Activated naive CD4-positive, alpha-beta T cell treated with anti-CD3 and anti-CD28 coated beads for 36 hours (primary cell): ENCODE data around the gene MUS81. TPM values are rescaled to one million over a fixed set of nuclear protein-coding genes. Genes with fewer than 3 reads are reported as not detected.

ENCODE experiments used
- total RNA-seq, 2 experiments: library from RNA; stranded (reverse); gene quantifications; one replicate each; pipeline ENCODE4 v1.2.3, GENCODE V29; 2021

MUS81 gene
- total RNA-seq, 2 experiments from 2014 or later, result 51.4 to 54.7 TPM

Other genes with a start within 250 kb of the MUS81 start
- 10 to 100 TPM; 28.9 to 32.7 TPM for gene MAP3K11, start 246.2 kb upstream of the MUS81 start, total RNA-seq
- gene PCNX3, start 244.7 kb upstream of the MUS81 start, total RNA-seq, result 10 to 100 TPM; 21.6 to 24.7 TPM
- 100 to 1,000 TPM; 146 to 150 TPM for gene SIPA1, start 222.3 kb upstream of the MUS81 start, total RNA-seq
- gene RELA, start 197.5 kb upstream of the MUS81 start, total RNA-seq, result 10 to 100 TPM; 66.9 to 68.5 TPM
- 10 to 100 TPM; 60.1 to 67.1 TPM for gene KAT5, start 148.2 kb upstream of the MUS81 start, total RNA-seq
- gene RNASEH2C, start 139.6 kb upstream of the MUS81 start, total RNA-seq, result 10 to 100 TPM; 95.6 to 97.8 TPM
- 1 to 10 TPM; 6.2 to 6.3 TPM for gene AP5B1, start 79.5 kb upstream of the MUS81 start, total RNA-seq
- gene OVOL1, start 73.4 kb upstream of the MUS81 start, total RNA-seq, result not detected
- gene SNX32, start 26.5 kb upstream of the MUS81 start, total RNA-seq, result 1 to 10 TPM; 1.5 to 2.0 TPM
- 1,000 to 10,000 TPM; 1,043 to 1,085 TPM for gene CFL1, start 2.3 kb upstream of the MUS81 start, total RNA-seq
- gene EFEMP2, start 12.4 kb downstream of the MUS81 start, total RNA-seq, result 10 to 100 TPM; 10.1 to 11.5 TPM
- gene CTSW, start 19.4 kb downstream of the MUS81 start, total RNA-seq, result under 1 TPM; 0.91 to 0.95 TPM
- gene FIBP, start 28.0 kb downstream of the MUS81 start, total RNA-seq, result 10 to 100 TPM; 83.1 to 86.6 TPM
- 10 to 100 TPM; 27.6 to 29.0 TPM for gene CCDC85B, start 30.2 kb downstream of the MUS81 start, total RNA-seq
- 1 to 10 TPM; 8.2 TPM for gene FOSL1, start 40.0 kb downstream of the MUS81 start, total RNA-seq
- gene C11orf68, start 58.6 kb downstream of the MUS81 start, total RNA-seq, result 10 to 100 TPM; 20.0 to 21.9 TPM
- gene DRAP1, start 59.0 kb downstream of the MUS81 start, total RNA-seq, result 100 to 1,000 TPM; 117 to 134 TPM
- not detected for gene TSGA10IP, start 85.0 kb downstream of the MUS81 start, total RNA-seq
- 10 to 100 TPM; 50.1 to 59.9 TPM for gene SART1, start 101.3 kb downstream of the MUS81 start, total RNA-seq
- 10 to 100 TPM; 31.2 to 31.7 TPM for gene EIF1AD, start 141.7 kb downstream of the MUS81 start, total RNA-seq
- 100 to 1,000 TPM; 347 to 369 TPM for gene BANF1, start 142.1 kb downstream of the MUS81 start, total RNA-seq
- not detected for gene CST6, start 151.6 kb downstream of the MUS81 start, total RNA-seq
- gene CATSPER1, start 166.0 kb downstream of the MUS81 start, total RNA-seq, result not detected
- gene GAL3ST3, start 188.7 kb downstream of the MUS81 start, total RNA-seq, result under 1 TPM in 1 of 2 experiments, not detected in 1; 0.17 TPM
- 100 to 1,000 TPM; 319 to 321 TPM for gene SF3B2, start 191.9 kb downstream of the MUS81 start, total RNA-seq
- 10 to 100 TPM; 77.8 to 80.7 TPM for gene PACS1, start 209.8 kb downstream of the MUS81 start, total RNA-seq